Activated CD4-positive, alpha-beta T cell treated with anti-CD3 and anti-CD28 coated beads, Interleukin-2, amount 10 ng/mL, durations not matched to agents 7 days and 5 days (primary cell): ENCODE results near the gene FLT3. TPM values are rescaled to one million over a fixed set of nuclear protein-coding genes. Genes with fewer than 3 reads are reported as not detected.
"Not testable (repeated sequence)": the region's sequence is repeated elsewhere in the genome, so short reads cannot be mapped to it uniquely, and the experiment has no call there.

Source experiments
- CTCF ChIA-PET: fragments of 350-600 bp; sonication (Branson Sonifier 250); formaldehyde crosslinking; loops from one replicate; lab custom pipeline; 2021; ENCODE audit warnings: antibody characterized with exemption; lab: Charles Lee
- POLR2A ChIA-PET: fragments of 350-600 bp; sonication (Branson Sonifier 250); formaldehyde crosslinking; loops from one replicate; lab custom pipeline; 2021; ENCODE audit warnings: antibody characterized with exemption; lab: Charles Lee
- DNase-seq: peaks from one replicate; pipeline ENCODE4 v3.0.0-alpha.2; 2020
- H3K27ac Mint-ChIP-seq: one replicate; pipeline ENCODE4 v1.8.0; 2021; ENCODE audit warnings: mild to moderate bottlenecking, moderate library complexity, mixed read lengths
- H3K27me3 Mint-ChIP-seq: one replicate; pipeline ENCODE4 v1.8.0; 2021; ENCODE audit warnings: mixed read lengths
- H3K36me3 Mint-ChIP-seq: one replicate; pipeline ENCODE4 v1.8.0; 2021; ENCODE audit warnings: low read depth, mixed read lengths
- H3K4me1 Mint-ChIP-seq: one replicate; pipeline ENCODE4 v1.8.0; 2021; ENCODE audit warnings: mixed read lengths
- H3K4me3 Mint-ChIP-seq: one replicate; pipeline ENCODE4 v1.8.0; 2021; ENCODE audit warnings: mild to moderate bottlenecking, moderate library complexity, mixed read lengths
- H3K9me3 Mint-ChIP-seq: one replicate; pipeline ENCODE4 v1.8.0; 2021; ENCODE audit warnings: mixed read lengths
- total RNA-seq, 2 experiments: library from RNA; stranded (reverse); gene quantifications; one replicate each; pipeline ENCODE4 v1.2.3, GENCODE V29; 2021

Gene FLT3
- total RNA-seq, 2 experiments from 2014 or later, result not detected

DNA sequence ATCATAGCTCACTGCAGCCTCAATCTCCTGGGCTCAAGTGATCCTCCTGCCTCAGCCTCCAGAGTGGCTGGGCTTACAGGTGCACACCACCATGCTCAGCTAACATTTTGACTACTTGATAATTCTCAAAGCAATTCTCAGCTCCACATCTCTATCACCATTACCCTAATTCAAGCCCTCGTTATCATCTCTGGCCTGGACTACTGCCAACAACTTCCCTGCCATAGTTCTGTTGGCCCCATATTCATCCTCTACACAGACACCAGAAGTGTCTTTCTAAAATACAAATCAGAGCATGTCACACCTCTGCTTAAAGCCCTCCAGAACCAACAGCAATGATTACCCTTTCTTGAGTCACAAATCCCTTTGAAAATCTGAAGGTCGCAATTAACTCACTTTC lies 7.9 kb downstream of the FLT3 start:
- Mint-ChIP-seq H3K36me3 (no peaks in the 10 kb centered on the region), H3K4me3 (no peak overlapping the region), H3K27ac (no peak overlapping the region), H3K27me3 (peaks cover 26% of the 10 kb centered on the region), H3K9me3 (no peaks in the 10 kb centered on the region), H3K4me1 (no peaks in the 10 kb centered on the region)
- CTCF ChIA-PET, result interaction anchor here (0.6 kb wide), 1 partner anchor 33 kb away, joined by 5 read pairs; no protein-coding TSS in a partner anchor
- POLR2A ChIA-PET, result no interaction called here
- DNase-seq, result no peak

DNA sequence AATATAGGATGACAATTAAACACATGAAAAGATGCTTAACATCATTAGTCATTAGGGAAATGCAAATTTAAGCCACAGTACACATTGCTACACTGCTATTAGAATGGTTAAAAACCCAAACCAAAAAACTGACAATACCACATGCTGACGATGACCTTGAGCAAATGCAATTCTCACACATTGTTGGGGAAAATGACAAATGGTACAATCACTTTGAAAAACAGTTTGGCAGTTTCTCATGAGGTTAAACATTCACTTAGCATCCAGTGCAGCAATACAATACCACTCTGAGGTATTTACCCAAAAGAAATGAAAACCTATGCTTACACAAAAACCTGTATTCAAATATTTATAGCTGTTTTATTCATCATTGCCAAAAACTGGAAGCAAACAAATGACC lies 11.3 kb downstream of the FLT3 start:
- DNase-seq, result no peak
- H3K9me3 Mint-ChIP-seq, result no peaks in the 10 kb centered on the region
- H3K4me1 Mint-ChIP-seq, result no peaks in the 10 kb centered on the region
- H3K27me3 Mint-ChIP-seq, result peaks cover 20% of the 10 kb centered on the region
- no peak overlapping the region for H3K4me3 Mint-ChIP-seq
- H3K36me3 Mint-ChIP-seq, result no peaks in the 10 kb centered on the region
- ChIA-PET CTCF (no interaction called here), POLR2A (no interaction called here)
- H3K27ac Mint-ChIP-seq, result no peak overlapping the region

DNA sequence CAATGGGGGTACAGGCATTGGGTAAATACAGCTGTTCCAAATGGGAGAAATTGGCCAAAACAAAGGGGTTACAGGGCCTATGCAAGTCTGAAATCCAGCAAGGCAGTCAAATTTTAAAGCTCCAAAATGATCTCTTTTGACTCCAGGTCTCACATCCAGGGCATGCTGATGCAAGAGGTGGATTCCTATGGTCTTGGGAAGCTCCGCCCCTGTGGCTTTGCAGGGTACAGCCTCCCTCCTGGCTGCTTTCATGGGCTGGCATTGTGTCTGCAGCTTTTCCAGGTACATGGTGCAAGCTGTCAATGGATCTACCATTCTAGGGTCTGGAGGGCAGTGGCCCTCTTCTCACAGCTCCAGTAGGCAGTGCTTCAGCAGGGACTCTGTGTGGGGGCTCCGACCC lies 22.6 kb downstream of the FLT3 start:
- H3K4me3 Mint-ChIP-seq, H3K4me1 Mint-ChIP-seq, DNase-seq, H3K27me3 Mint-ChIP-seq, H3K27ac Mint-ChIP-seq, H3K9me3 Mint-ChIP-seq, POLR2A ChIA-PET, CTCF ChIA-PET, H3K36me3 Mint-ChIP-seq: not testable (repeated sequence)

DNA sequence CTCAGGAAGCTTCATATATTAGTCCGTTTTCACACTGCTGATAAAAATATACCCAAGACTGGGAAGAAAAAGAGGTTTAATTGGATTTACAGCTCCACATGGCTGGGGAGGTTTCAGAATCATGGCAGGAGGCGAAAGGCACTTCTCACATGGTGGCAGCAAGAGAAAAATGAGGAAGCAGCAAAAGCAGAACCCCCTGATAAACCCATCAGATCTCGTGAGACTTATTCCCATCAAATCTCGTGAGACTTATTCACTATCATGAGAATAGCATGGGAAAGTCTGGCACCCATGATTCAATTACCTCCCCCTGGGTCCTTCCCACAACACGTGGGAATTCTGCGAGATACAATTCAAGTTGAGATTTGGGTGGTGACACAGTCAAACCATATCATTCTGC lies 23.1 kb downstream of the FLT3 start:
- H3K27me3 Mint-ChIP-seq, result peaks cover 9% of the 10 kb centered on the region
- no peaks in the 10 kb centered on the region for H3K9me3 Mint-ChIP-seq
- H3K4me1 Mint-ChIP-seq, result no peaks in the 10 kb centered on the region
- no peak overlapping the region for H3K4me3 Mint-ChIP-seq
- ChIA-PET CTCF (no interaction called here), POLR2A (no interaction called here)
- no peak overlapping the region for H3K27ac Mint-ChIP-seq
- no peaks in the 10 kb centered on the region for H3K36me3 Mint-ChIP-seq
- DNase-seq, result no peak

DNA sequence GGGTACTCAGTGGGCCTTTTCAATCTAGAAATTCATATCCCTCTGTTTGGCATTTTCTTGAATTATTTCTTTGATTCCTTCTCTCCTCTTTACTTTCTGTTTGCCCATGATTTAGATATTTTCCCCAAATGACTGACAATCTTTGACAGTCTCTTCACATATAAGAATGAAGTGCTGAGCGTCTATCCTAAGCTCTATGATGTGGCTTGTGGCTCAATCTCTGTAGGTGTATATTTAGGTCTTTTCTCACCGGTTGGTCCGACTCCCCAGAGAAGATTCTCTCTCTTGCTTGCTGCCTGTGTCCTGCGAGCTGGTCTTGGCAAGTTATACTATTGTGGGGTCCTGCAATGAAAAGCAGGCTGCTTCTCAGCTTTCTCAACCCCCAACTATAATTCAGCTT lies 29.0 kb downstream of the FLT3 start:
- H3K4me3 Mint-ChIP-seq, result no peak overlapping the region
- CTCF ChIA-PET, result interaction anchor here (1.2 kb wide), 1 partner anchor 136 kb away, joined by 3 read pairs; no protein-coding TSS in a partner anchor
- H3K9me3 Mint-ChIP-seq, result no peaks in the 10 kb centered on the region
- H3K27ac Mint-ChIP-seq, result no peak overlapping the region
- no peaks in the 10 kb centered on the region for H3K36me3 Mint-ChIP-seq
- POLR2A ChIA-PET, result no interaction called here
- peaks cover 5% of the 10 kb centered on the region for H3K27me3 Mint-ChIP-seq
- DNase-seq, result no peak
- peaks cover 3% of the 10 kb centered on the region for H3K4me1 Mint-ChIP-seq

DNA sequence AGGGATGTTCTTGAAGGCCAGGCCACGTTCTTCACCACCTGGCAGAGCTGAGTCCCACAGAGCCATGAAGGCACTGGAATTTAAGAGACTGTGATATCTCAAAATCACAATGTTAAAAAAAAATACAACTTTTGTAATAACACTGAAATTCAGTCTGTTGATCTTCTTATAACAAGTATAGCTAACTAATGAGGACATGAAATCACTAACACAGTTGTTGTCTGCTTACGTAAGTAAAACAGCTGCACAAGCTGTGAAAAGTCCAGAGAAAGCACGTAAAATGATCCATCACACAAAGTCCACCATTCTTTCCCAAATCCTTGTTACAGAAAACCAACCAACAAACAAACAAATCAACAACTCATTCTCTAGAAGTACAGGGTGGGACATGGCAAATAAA lies 32.9 kb downstream of the FLT3 start:
- DNase-seq, result no peak
- Mint-ChIP-seq H3K9me3 (no peaks in the 10 kb centered on the region), H3K27me3 (peaks cover 5% of the 10 kb centered on the region), H3K4me3 (no peak overlapping the region), H3K4me1 (peaks cover 3% of the 10 kb centered on the region), H3K36me3 (no peaks in the 10 kb centered on the region), H3K27ac (no peak overlapping the region)
- ChIA-PET CTCF (interaction anchor here (0.6 kb wide), 1 partner anchor 883 kb away, joined by 4 read pairs; no protein-coding TSS in a partner anchor), POLR2A (no interaction called here)

DNA sequence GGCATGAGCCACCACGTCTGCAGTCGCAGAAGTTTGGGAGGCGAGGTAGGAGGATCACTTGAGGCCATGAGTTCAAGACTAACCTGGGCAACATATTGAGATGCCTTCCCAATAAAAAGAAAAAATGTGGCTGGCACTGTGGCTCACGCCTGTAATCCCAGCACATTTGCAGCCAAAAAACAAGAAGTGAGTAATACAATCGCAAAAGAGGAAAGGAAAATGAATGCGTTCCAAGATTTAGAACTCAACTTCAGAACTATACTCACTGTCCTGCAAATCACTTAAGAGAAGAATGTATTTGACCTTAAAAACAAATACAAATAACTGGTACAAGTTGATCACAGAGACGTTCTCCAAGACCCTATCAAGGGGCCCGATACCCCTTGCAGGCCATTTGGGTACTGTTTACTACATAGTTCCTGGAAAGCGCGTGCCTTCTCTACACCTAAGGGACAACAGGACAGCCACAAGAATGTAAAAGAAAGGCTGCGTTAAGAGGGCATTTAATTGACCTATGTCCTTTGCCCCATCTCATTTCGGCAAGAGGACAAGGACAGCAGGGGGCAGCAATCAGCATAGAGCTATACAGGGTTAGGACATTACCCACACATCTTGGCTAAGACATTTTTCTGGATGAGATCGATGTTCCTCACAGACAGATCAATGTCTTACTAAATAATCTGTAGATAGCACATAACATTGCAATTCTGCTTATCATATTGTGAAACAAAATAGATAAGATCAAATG lies 41.3 kb downstream of the FLT3 start:
- ChIA-PET CTCF (interaction anchor here (0.6 to 0.8 kb wide), 2 partner anchors 76 to 737 kb away, joined by 3 read pairs; no protein-coding TSS in a partner anchor), POLR2A (no interaction called here)
- Mint-ChIP-seq H3K36me3 (no peaks in the 10 kb centered on the region), H3K4me3 (no peak overlapping the region), H3K27ac (no peak overlapping the region), H3K9me3 (no peaks in the 10 kb centered on the region), H3K4me1 (no peaks in the 10 kb centered on the region), H3K27me3 (peaks cover 20% of the 10 kb centered on the region)
- DNase-seq, result peak; percentile 52

DNA sequence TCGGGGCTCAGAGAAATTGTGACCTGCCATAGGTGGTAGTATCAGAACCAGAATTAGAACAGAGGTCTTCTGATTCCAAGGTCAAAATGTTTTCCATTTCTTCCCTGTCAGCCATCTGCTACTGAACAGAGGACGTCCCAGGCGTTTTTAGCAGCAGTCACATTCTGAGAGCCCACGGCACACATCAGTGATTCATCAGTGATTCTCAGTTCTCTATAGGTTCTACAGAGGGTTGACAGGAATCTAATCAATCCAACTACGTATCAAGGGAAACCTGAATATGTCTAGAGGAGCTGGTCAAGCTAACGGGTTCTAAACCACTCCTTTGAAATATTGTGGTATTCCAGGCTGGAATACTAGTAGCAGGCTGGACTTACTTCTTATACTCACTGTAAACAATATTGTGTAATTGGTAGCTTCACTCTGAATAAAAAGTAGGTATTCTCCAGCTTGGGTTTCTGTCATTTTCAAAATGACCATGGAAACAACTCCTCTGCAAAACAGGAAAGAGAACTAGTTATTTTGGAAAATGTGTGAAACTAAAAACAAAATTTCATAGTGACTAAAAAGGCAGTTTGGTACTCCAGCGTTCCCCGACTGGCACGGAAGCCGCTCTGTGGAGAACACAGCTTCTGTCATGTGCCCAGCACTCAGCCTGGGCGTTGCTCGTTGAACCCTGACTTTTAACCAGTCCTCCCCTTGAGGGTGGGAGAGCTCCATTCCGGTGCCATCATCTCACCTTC lies 43.2 kb downstream of the FLT3 start:
- POLR2A ChIA-PET, result no interaction called here
- no peaks in the 10 kb centered on the region for H3K4me1 Mint-ChIP-seq
- no peaks in the 10 kb centered on the region for H3K9me3 Mint-ChIP-seq
- H3K27me3 Mint-ChIP-seq, result peaks cover 22% of the 10 kb centered on the region
- CTCF ChIA-PET, result interaction anchor here (1.3 kb wide), 1 partner anchor 12 kb away, joined by 3 read pairs; no protein-coding TSS in a partner anchor
- DNase-seq, result no peak
- no peaks in the 10 kb centered on the region for H3K36me3 Mint-ChIP-seq
- no peak overlapping the region for H3K27ac Mint-ChIP-seq
- H3K4me3 Mint-ChIP-seq, result no peak overlapping the region

DNA sequence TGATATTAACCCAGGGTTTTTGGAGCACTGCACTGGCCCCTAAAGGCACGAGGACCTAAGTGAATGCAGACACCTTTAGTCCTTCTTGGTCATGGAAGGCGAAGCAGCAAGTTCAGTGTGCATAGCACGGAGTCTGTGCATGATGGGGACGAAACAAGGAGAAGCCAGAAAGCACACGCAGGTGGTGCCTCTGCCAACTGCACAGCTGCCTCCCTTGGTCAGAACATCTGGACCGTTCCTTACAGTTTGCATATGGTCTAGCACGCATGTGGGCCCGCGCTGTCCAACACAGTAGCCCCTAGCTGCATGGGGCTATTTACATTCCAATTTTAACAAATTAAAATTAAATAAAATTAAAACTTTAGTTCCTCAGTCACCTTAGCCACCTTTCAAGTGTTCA lies 44.0 kb downstream of the FLT3 start:
- no peak overlapping the region for H3K27ac Mint-ChIP-seq
- H3K9me3 Mint-ChIP-seq, result no peaks in the 10 kb centered on the region
- no peak for DNase-seq
- no peaks in the 10 kb centered on the region for H3K4me1 Mint-ChIP-seq
- H3K27me3 Mint-ChIP-seq, result peaks cover 22% of the 10 kb centered on the region
- no peaks in the 10 kb centered on the region for H3K36me3 Mint-ChIP-seq
- CTCF ChIA-PET, result no interaction called here
- no peak overlapping the region for H3K4me3 Mint-ChIP-seq
- POLR2A ChIA-PET, result no interaction called here

DNA sequence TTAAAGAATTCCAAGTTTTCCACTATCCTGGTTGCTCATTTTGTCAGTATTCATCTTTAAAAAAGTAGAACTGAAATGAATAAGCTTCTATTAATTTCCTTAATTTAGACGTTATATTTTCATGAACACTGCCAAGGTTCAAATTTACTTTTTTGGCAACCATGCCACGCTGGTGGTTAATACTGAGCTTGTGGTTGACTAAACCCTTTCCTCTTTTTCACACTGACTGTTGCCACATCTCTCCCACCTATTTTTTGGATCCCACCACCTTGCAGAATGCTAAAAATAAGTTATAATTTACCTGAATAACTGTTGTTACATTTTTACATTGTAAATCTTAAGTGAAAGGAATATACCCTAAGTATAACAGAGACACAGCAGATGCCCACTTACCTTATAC lies 45.0 kb downstream of the FLT3 start:
- Mint-ChIP-seq H3K4me1 (no peaks in the 10 kb centered on the region), H3K27ac (no peak overlapping the region), H3K4me3 (no peak overlapping the region), H3K27me3 (peaks cover 22% of the 10 kb centered on the region), H3K9me3 (no peaks in the 10 kb centered on the region), H3K36me3 (no peaks in the 10 kb centered on the region)
- DNase-seq, result no peak
- ChIA-PET CTCF (interaction anchor here (0.6 kb wide), 2 partner anchors 151 to 818 kb away, joined by 3 read pairs; no protein-coding TSS in a partner anchor), POLR2A (no interaction called here)

DNA sequence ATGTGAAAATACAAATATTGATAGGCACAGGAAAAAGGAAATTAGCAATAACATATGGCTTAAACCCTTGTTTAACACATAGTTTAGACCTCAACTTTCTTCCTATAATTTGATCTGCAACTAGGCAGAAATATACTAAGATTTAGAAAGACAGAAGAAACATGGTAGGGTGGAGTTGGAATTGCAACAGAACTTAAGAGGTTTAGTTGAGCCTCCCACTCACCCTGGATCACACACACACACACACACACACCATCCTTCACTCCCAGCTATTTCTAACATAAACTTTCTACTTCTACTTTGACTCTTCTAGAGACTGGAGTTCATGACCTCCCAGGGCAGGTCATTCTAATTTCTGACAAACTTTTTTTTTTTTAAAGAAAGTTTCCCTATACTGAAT lies 47.4 kb downstream of the FLT3 start:
- CTCF ChIA-PET, result interaction anchor here (0.7 kb wide), 1 partner anchor 204 kb away, joined by 3 read pairs; no protein-coding TSS in a partner anchor
- POLR2A ChIA-PET, result no interaction called here
- Mint-ChIP-seq H3K9me3 (no peaks in the 10 kb centered on the region), H3K4me1 (peaks cover 2% of the 10 kb centered on the region), H3K27me3 (peaks cover 29% of the 10 kb centered on the region), H3K27ac (no peak overlapping the region), H3K36me3 (no peaks in the 10 kb centered on the region), H3K4me3 (no peak overlapping the region)
- no peak for DNase-seq

DNA sequence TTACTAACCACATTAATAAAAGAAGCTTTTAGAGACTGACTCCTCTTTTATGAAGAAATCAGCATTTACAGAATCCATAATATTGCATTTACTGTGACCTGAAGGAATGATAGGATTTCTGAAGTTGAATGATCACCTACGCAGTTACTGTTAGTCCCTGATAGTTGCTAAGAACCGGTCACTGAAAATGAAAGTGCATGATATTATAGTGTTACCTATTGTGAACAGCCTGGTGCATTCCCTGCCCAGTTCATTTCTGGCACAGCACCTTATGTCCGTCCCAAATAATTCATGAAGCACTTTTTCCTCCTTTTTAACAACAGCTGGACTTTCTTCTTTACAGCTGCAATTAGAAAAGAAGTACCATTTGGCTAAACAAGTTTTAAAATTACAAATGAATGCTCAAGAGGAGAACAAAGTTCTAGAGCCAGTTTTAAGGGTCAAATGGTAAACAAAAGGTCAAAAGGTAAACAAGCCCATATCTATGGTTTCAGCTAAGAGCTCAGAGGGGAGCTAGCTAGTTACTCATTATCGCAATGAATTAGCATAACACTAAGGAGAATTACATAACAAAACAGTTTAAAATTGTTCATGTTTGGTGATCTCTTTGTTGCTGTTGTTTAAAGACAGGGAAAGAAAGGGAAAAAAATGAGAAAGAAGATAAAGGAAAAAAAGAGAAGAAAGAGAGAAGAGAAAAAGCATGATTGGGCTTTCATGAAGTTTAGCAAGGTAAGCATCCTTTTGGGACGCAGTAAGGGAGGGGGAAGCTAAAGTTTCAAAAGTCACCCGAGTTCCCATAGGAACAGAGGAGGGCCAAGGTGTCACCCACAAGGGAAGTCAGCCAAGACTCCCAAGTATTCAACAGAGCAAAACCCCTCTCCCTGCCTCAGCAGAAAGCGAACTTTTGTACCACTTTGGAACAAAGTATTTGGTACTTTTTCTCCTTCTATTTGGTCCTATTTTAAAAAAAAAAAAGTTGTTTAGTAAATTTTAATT lies 50.2 kb downstream of the FLT3 start:
- peaks cover 16% of the 10 kb centered on the region for H3K27me3 Mint-ChIP-seq
- no peaks in the 10 kb centered on the region for H3K36me3 Mint-ChIP-seq
- no peak overlapping the region for H3K27ac Mint-ChIP-seq
- H3K9me3 Mint-ChIP-seq, result no peaks in the 10 kb centered on the region
- DNase-seq, result no peak
- peaks cover 5% of the 10 kb centered on the region for H3K4me1 Mint-ChIP-seq
- ChIA-PET POLR2A (no interaction called here), CTCF (no interaction called here)
- H3K4me3 Mint-ChIP-seq, result no peak overlapping the region
